Right ventricle myocardium inferior (tissue), 1 donor: ENCODE measurements around the gene PKP4. TPM values are rescaled to one million over a fixed set of nuclear protein-coding genes. Genes with fewer than 3 reads are reported as not detected.
"Not testable (repeated sequence)": the region's sequence is repeated elsewhere in the genome, so short reads cannot be mapped to it uniquely, and the experiment has no call there.

Experiments used
- ATAC-seq: fragments of 200-7000 bp; cut with Tn5 transposase; one replicate; pipeline ENCODE4 v1.9.1; 2020; ENCODE audit warnings: mild to moderate bottlenecking, moderate library complexity
- DNase-seq: peaks from one replicate; pipeline ENCODE4 v3.0.0; 2021; ENCODE audit errors: missing footprints
- intact Hi-C: fragments of 100-400 bp; cut with DNase I; formaldehyde crosslinking; loops from one replicate; pipeline ENCODE4 v1.11.0; 2022
- long read RNA-seq: library from polyadenylated mRNA; unstranded; transcript quantifications from one replicate; pipeline ENCODE4 v2.0.0, GENCODE V29; 2021
- total RNA-seq: library from RNA; stranded (reverse); fragmentation: NEBNext Ultra II Directional; extraction: Animal tissue kit (Norgen Biotek cat#: 25700); gene quantifications from one replicate; pipeline ENCODE4 v1.2.1, GENCODE V29; 2021
- donor health status: DM: no; HTN: yes; CAD: no; lungs with severe emphysema.

The PKP4 gene, protein sequence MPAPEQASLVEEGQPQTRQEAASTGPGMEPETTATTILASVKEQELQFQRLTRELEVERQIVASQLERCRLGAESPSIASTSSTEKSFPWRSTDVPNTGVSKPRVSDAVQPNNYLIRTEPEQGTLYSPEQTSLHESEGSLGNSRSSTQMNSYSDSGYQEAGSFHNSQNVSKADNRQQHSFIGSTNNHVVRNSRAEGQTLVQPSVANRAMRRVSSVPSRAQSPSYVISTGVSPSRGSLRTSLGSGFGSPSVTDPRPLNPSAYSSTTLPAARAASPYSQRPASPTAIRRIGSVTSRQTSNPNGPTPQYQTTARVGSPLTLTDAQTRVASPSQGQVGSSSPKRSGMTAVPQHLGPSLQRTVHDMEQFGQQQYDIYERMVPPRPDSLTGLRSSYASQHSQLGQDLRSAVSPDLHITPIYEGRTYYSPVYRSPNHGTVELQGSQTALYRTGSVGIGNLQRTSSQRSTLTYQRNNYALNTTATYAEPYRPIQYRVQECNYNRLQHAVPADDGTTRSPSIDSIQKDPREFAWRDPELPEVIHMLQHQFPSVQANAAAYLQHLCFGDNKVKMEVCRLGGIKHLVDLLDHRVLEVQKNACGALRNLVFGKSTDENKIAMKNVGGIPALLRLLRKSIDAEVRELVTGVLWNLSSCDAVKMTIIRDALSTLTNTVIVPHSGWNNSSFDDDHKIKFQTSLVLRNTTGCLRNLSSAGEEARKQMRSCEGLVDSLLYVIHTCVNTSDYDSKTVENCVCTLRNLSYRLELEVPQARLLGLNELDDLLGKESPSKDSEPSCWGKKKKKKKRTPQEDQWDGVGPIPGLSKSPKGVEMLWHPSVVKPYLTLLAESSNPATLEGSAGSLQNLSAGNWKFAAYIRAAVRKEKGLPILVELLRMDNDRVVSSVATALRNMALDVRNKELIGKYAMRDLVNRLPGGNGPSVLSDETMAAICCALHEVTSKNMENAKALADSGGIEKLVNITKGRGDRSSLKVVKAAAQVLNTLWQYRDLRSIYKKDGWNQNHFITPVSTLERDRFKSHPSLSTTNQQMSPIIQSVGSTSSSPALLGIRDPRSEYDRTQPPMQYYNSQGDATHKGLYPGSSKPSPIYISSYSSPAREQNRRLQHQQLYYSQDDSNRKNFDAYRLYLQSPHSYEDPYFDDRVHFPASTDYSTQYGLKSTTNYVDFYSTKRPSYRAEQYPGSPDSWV
- 47.9 TPM for total RNA-seq
- long read RNA-seq, full-length matches to known transcripts = 1 of 26 reads
- long read RNA-seq, partial matches to known transcripts = 14 of 26 reads
- long read RNA-seq, other reads (novel, unspliced or antisense) = 11 of 26 reads

DNA sequence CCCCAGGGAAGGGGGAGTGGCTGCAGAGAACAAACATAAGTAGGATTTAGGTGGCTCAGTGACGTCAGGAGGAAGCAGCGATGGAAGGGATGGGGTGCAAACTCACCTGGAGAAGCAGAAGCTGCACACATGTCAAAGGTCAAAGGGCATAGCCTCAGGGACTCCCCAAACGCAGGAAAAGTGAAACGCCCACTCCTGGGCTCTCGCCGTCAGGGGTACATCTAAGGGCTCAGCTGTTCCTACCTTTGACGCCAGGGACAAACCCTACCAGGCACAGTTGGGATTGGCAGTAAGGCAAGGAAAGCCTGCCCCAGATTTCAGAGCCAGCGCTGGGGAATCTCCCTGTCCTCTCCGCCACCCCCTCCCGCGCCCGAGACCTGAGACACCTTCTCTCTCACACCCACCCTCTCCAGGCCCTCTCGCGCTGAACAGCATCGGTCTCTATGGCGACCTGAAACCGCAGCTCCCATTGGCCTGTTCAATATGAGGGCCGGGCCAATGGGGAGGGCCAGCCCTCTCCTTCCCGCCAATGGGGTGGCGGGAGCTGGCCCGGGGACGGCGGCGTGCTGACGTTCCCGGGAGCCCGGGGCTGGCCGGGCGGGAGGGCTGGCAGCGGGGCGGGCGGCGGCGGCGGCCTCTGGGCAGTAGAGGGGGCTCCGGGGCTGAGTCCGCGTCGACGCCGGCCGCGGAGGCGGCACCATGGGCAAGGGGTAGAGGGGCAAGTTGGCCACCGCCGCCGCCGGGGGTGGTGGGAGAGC is at the start of gene PKP4, which contains the start of gene CCDC148:
Gene PKP4, plus strand, starts transcription at position 644 of the 758 bp plus-strand sequence. CDS start 76,233 bp downstream, outside the sequence.
Gene CCDC148, minus strand, starts transcription at position 445 of the 758 bp plus-strand sequence. Its CDS starts 314 bp downstream, at position 131.
- intact Hi-C loops = loop anchor here (2.0 to 10.0 kb wide), 7 partner anchors 81 to 412 kb away; no protein-coding TSS in a partner anchor
- ATAC-seq (peak; percentile 95), DNase-seq (peak; percentile 96)

DNA sequence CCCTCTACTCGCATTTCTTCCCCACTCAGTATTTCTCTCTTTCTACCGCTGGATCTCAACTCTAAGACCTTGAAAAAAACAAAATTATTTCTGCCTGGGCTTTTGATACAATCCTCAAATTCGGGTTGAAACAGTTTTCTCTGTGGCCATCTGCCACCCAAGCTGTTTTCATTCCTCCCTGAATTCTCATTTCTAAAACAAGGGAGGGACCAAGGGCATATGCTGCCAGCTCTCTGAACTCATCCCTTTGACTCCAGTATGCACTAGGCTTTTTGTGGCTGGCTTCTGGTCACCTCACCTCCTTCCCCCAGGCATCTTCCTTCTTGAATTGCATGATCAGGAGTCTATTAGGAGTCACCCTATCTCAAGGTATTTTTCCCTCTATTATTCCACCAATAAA is 49.7 kb upstream of the PKP4 start:
- no peak for ATAC-seq
- DNase-seq = no peak
- intact Hi-C loops = no loop called here

DNA sequence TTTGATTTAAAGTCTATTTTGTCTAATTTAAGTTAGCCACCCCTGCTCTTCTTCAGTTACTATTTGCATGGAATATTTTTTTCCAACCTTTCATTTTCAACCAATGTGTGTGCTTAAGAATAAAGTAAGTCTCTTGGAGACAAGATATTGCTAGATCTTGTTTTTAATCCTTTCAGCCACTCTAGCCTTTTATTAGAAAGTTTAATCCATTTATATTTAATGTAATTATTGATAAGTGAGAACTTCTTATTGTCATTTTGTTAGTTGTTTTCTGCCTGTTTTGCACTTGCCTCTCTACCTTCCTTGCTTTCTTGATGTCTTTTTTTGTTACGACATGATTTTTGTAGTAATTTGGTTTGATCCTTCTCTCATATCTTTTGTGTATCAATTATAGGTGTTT is 46.6 kb upstream of the PKP4 start:
- ATAC-seq (no peak), DNase-seq (no peak)
- intact Hi-C loops = no loop called here

DNA sequence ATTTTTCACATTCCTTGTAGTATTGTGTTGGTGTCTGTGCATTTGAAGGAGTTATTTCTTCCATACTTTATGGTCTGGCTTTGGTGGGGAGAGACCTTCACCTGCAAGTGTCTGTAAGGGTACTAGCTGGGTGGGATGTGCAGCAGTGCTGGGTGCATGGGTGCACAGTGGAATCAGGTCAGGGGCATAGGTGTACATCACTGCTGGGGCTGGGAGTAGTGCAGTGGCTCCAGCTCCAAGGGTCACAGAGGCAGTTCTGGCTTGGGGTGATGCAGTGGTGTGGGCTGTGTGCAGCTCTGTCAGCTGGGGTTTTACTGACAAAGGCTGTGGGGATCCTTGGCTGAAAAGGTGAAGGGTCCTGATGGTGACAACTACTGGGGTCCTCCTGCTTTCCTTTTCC is 45.0 kb upstream of the PKP4 start:
- no peak for ATAC-seq
- no peak for DNase-seq
- intact Hi-C loops = no loop called here

DNA sequence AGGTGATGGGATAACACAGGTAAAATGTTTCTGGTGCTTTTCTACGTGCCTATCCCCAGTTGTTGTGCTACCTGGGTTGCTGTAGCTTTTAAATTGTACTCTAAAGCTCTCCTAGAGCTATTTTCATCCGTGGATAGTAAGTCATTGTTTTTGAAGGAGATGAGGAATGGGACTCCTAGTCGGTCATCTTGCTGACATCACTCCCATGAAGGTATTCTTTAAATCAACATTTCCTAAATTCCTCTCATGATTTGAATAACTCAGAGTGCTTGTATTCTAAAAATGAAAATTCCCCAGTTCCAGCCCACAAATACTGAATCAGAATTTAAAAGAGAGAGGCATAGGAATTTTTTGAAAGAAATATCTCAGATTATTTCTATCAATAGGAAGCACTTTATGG is 44.5 kb upstream of the PKP4 start:
- DNase-seq (no peak), ATAC-seq (no peak)
- intact Hi-C loops = no loop called here

DNA sequence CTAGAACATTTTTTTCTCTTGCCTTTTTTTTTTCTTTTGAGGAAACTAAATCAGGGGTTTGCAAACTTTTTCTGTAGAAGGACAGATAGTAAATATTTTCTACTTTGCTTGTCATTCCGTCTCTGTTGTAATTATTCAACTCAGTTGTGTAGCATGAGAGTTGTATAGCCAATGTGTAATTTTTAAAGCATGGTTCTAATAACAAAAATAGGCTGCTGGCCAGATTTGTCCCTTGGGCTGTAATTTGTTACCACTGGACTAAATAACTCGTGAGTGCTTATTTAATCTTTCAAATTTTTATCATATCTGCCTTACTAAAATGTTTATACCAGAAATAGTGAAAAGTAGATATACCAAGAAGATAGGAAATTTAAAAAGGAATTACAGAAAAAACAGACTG is 43.2 kb upstream of the PKP4 start:
- intact Hi-C loops = no loop called here
- DNase-seq (no peak), ATAC-seq (no peak)

DNA sequence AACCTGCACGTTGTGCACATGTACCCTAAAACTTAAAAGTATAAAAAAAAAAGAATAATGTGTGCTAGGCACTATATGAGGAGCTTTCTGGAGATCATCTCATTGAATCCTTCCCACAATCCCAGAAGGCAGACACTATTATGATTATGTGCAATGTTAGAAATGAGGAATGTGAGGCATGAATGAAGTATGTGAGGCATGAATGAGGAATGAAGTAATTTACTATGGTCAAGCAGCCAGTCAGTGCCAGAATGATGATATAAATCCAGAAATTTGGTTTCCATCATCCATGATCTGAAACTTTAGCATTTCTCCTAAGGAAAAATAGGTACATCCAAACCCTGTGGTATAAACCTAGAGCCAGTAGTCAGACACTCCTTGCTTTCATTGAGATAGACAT is 42.2 kb upstream of the PKP4 start:
- DNase-seq (no peak), ATAC-seq (no peak)
- intact Hi-C loops = no loop called here

DNA sequence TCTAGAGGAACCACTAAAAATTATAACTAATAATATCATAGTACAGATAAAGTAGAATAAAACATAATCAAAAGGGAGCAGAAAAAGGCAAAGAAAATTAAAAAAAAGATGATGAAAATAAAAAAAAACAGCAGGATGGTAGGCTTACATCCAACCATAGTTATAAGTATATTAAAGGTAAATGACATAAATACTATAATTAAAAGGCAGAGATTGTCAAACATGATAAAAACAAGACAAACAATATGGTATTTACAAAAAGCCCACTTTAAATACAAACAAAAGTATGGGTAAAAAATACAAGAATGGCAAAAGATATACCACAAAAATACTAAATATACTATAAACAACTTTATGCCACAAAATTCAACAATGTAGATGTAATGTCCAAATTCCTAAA is 24.6 kb upstream of the PKP4 start:
- ATAC-seq (no peak), DNase-seq (no peak)
- intact Hi-C loops = no loop called here

DNA sequence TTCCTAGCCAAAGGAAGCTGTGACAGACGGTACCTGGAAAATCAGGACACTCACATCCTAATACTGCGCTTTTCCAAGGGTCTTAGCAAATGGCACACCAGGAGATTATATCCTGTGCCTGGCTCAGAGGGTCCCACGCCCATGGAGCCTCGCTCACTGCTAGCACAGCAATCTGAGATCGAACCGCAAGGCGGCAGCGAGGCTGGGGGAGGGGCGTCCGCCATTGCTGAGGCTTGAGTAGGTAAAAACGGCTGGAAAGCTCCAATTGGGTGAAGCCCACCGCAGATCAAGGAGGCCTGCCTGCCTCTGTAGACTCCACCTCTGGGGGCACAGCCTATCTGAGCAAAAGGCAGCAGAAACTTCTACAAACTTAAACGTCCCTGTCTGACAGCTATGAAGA is 23.0 kb upstream of the PKP4 start:
- ATAC-seq, DNase-seq, intact Hi-C loops: not testable (repeated sequence)

DNA sequence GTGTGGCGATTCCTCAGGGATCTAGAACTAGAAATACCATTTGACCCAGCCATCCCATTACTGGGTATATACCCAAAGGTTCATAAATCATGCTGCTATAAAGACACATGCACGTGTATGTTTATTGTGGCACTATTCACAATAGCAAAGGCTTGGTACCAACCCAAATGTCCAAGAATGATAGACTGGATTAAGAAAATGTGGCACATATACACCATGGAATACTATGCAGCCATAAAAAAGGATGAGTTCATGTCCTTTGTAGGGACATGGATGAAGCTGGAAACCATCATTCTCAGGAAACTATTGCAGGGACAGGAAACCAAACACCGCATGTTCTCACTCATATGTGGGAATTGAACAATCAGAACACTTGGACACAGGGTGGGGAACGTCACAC is 17.7 kb upstream of the PKP4 start:
- DNase-seq, intact Hi-C loops, ATAC-seq: not testable (repeated sequence)

DNA sequence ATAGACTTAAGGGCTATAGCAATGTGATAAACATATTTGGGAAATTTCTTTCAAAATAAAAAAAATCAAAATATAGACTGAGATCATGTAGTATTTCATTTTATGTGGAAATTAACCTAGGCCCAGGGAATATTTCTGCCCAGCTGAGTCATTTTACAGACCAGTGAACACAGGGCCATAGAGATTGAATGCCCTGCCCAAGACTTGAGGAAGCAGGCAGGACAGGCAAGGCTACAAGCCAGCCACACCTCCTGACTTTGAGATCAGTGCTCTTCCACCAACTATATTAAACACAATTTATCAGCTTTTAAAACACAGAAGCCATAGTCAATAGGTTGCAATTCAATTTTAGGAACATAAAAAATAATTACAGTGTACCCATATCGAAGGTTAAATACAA is 13.1 kb upstream of the PKP4 start:
- ATAC-seq (no peak), DNase-seq (no peak)
- intact Hi-C loops = no loop called here

DNA sequence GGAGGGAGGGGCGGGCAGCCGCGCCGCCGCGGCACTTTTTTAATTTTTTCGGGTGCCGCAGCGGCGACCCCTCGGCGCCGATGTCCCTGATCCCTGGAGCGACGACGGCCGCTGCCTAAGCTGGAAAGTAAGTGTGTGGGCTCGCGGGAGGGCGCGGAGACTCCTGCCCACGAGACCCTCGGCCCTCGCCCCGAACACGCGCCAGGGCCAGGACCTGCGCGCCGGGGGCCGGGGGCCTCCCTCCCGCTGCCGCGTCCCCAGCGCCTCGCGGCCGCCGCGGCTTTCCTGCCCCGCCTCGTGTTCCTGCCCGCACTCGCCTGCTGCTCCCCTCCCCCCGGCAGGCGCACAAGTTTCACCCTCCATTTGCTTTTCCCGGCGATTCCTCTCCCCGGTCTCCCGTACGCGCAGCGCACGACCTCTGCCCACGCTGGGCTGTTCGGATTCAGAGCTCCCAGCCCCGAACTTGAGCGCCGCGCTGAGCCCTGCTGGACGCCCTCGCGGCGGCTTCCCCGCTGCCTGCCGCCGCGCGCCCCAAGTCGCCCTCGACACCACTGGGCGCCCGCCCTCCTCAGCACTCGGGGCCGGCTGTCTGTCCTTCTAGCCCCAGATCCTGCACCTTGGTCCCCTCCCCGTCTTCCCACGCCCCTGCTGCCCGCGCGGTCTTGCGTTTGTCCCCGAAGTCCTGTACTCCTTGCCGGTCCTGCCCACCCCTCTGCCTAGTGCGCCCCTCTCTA is 507 bp downstream of the PKP4 start:
- ATAC-seq = peak; percentile 51
- DNase-seq = peak; percentile 83
- intact Hi-C loops = loop anchor here (2.0 to 10.0 kb wide), 7 partner anchors 80 to 412 kb away; no protein-coding TSS in a partner anchor

DNA sequence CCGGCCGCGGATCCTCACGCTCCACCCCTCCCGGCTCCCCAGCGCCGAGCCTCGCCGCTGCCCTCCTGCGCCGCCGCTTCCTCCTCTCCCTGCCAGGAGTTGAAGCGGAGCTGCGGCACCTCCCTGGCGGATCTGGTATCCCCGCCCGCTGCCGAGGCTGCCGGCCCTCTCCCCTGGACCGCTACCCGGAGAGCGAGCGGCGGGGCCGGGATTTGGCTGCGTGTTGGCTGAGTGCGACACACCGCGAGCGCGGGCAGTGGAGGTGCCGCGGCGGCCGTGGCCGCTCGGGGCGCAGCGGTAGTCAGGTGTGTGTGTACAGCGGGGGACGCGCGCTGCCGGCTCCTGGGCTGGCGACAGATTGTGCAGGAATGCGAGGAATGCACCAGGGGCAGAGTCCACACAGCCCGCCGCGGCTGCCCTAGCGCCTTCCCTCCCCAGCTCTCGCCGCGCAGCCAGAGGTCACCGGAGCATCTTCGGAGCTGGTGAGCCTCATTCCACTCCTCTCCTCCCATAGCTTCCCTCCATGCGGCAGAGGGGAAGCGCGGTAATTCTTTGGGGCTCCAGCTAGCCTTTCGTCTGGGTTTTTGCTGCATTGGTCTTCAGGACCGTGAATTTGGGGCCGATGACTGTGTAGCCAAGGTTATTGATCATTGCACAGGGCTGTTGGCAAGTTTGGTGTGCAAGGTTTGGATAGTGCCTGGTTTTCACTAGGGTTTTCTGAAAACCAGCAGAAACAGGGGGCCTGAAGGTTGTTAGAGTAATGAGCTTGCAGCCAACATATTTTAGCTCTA is 1.3 kb downstream of the PKP4 start:
- DNase-seq = peak; percentile 87
- intact Hi-C loops = loop anchor here (2.0 to 10.0 kb wide), 7 partner anchors 79 to 413 kb away; no protein-coding TSS in a partner anchor
- ATAC-seq = peak; percentile 68

DNA sequence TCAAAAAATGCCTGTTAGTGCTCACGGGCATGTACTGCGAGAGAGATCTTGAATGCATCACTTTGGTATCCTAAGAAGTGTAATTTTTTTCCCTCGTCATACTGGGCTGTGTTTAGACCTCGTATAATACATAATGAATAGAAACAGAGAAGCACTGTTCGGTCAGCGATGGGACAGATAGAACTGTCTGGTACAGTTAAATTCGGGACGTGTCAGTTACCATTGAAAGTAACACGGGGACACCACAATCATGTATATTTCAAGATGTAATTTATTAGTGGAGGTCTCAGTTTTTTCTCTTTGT is 1.8 kb downstream of the PKP4 start:
- intact Hi-C loops = loop anchor here (5.0 to 10.0 kb wide), 5 partner anchors 79 to 414 kb away; no protein-coding TSS in a partner anchor
- ATAC-seq (no peak), DNase-seq (no peak)

DNA sequence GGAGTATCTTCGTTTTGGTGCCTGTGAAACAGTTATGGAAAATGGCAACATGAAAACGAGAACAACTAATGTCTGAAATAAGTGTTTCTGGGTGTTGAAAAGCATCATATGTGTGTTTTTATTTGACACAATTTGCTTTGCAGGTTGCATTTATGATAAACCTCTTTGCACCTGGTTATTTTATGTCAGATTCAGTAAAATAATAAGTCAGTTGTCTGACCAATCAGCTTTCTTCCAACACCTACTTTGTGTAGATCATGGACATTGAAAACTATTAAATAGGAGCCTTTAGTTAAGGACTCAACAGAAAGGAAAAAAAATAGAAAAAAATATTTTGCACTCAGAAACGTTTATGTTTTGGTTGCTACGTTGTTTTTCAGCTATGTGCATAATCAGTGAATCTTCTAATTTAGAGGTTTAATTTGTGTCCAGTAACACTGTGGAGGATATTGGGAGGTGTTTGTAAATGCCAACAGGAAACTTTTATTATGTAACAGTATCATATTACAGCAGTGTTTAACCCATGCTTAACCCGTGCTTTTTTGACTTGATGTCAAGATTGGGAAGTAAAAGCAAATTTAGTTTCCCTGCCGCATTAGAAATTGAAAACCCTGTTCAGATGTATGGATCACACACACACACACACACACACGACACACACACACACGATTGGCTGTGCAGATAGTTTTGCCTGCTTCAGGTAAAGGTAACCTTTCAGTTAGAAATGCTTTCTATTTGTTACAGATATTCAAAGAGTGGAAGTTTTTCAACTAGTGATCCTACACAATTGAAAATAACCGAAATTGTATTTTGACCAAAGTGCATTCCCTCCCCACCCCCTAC is 2.6 kb downstream of the PKP4 start:
- no peak for ATAC-seq
- intact Hi-C loops = loop anchor here (5.0 to 10.0 kb wide), 5 partner anchors 78 to 415 kb away; no protein-coding TSS in a partner anchor
- DNase-seq = no peak
